ENCODE results near the gene WFDC8. TPM values are rescaled to one million over a fixed set of nuclear protein-coding genes. Genes with fewer than 3 reads are reported as not detected.
A peak's percentile ranks its signal among the peaks of the same experiment; 100 is the strongest.

Gene WFDC8
- not detected in 2 replicates for total RNA-seq (ENCODE audit: low replicate concordance)

DNA sequence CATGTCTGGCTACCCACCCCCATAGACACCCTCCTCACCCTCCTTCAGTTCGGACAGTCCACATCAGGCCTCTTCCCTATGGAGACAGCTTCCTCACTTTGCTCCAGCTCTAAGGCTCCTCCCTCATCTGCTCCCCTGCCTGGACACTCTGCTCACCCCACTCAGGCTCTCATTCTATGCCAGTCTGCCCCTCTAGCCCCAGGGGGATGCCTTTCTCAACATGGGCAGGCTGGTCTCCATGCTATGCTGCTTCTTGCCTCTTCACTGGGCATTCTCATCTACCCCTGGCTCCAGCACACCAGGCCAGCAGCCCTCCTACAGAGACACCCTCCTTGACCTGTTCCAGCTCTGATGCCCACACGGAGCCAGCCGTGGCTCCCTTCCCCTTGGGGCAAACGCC is at the start of gene WFDC8:
Gene WFDC8, minus strand, starts transcription at position 101 of the 400 bp plus-strand sequence. Its CDS starts 37 bp downstream, at position 64.
- no peaks in the 10 kb centered on the region for H3K79me2 ChIP-seq (ENCODE audit: low read depth)
- peaks cover 18% of the 10 kb centered on the region for H3K4me1 Mint-ChIP-seq
- TF ChIP-seq, protein P1, sequence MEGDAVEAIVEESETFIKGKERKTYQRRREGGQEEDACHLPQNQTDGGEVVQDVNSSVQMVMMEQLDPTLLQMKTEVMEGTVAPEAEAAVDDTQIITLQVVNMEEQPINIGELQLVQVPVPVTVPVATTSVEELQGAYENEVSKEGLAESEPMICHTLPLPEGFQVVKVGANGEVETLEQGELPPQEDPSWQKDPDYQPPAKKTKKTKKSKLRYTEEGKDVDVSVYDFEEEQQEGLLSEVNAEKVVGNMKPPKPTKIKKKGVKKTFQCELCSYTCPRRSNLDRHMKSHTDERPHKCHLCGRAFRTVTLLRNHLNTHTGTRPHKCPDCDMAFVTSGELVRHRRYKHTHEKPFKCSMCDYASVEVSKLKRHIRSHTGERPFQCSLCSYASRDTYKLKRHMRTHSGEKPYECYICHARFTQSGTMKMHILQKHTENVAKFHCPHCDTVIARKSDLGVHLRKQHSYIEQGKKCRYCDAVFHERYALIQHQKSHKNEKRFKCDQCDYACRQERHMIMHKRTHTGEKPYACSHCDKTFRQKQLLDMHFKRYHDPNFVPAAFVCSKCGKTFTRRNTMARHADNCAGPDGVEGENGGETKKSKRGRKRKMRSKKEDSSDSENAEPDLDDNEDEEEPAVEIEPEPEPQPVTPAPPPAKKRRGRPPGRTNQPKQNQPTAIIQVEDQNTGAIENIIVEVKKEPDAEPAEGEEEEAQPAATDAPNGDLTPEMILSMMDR (IDR thresholded peaks at IDR 0.05), result no peak
- TF ChIP-seq EZH2 (IDR thresholded peaks at IDR 0.05) (no peak), EZH2phosphoT487 (IDR thresholded peaks at IDR 0.05) (no peak)
- H3K27me3 ChIP-seq, result no peaks in the 10 kb centered on the region
- peak within 1 kb of the TSS; percentile 68 for H3K4me2 ChIP-seq
- no peaks in the 10 kb centered on the region for H3K36me3 Mint-ChIP-seq
- H3K4me3 Mint-ChIP-seq, result no peak within 1 kb of the TSS
- H4K20me1 ChIP-seq (ENCODE audit: low read depth), result no peaks in the 10 kb centered on the region
- H3K36me3 ChIP-seq, result no peaks in the 10 kb centered on the region
- H3K4me3 ChIP-seq, result no peak within 1 kb of the TSS
- no peaks in the 10 kb centered on the region for H3K9me3 Mint-ChIP-seq
- no peak for DNase-seq (ENCODE audit: low spot score)
- peak within 1 kb of the TSS; percentile 52 for H2AFZ ChIP-seq (replicated peaks)
- H3K4me1 ChIP-seq, result peaks cover 57% of the 10 kb centered on the region
- no peaks in the 10 kb centered on the region for H3K9me3 ChIP-seq (ENCODE audit: low read depth)
- H3K27me3 Mint-ChIP-seq (ENCODE audit: insufficient read depth, low read depth), result peaks cover 9% of the 10 kb centered on the region
- peak within 1 kb of the TSS; percentile 75 for H3K27ac Mint-ChIP-seq
- no peak within 1 kb of the TSS for H3K9ac ChIP-seq
- H3K27ac ChIP-seq, result peak within 1 kb of the TSS; percentile 72
- peaks cover 26% of the 10 kb centered on the region for H3F3A ChIP-seq (ENCODE audit: low read depth)

DNA sequence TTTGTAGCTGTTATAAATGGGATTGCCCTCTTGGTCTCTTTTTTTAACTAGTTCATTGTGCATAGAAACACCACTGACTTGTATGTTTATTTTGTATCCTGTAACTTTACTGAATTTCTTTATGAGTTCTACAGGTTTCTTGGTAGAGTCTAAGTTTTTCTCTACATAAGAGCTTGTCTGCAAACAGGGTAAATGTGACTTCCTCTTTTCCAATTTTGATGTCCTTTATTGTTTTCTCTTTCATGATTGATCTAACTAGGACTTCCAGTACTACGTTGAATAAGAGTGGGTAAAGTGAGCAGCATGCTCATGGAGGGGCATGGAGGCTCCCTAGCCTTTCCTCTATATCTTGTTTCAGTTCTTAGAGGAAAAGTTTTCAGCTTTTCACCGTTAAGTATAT is 47.5 kb upstream of the WFDC8 start:
- Mint-ChIP-seq H3K4me3 (no peak overlapping the region), H3K27me3 (ENCODE audit: insufficient read depth, low read depth) (peaks cover 3% of the 10 kb centered on the region), H3K4me1 (no peaks in the 10 kb centered on the region), H3K9me3 (no peaks in the 10 kb centered on the region), H3K27ac (no peak overlapping the region), H3K36me3 (no peaks in the 10 kb centered on the region)
- Histone ChIP-seq H3K27ac (no peak overlapping the region), H3K9ac (no peak overlapping the region), H3K79me2 (ENCODE audit: low read depth) (no peaks in the 10 kb centered on the region), H3K4me3 (no peak overlapping the region), H3K4me2 (no peak overlapping the region), H3F3A (ENCODE audit: low read depth) (no peaks in the 10 kb centered on the region), H3K9me3 (ENCODE audit: low read depth) (no peaks in the 10 kb centered on the region), H3K36me3 (no peaks in the 10 kb centered on the region), H3K4me1 (no peaks in the 10 kb centered on the region), H4K20me1 (ENCODE audit: low read depth) (no peaks in the 10 kb centered on the region), H3K27me3 (no peaks in the 10 kb centered on the region), H2AFZ (replicated peaks) (no peak overlapping the region)
- TF ChIP-seq EZH2phosphoT487 (IDR thresholded peaks at IDR 0.05) (no peak), EZH2 (IDR thresholded peaks at IDR 0.05) (no peak)
- TF ChIP-seq, protein P1 (IDR thresholded peaks at IDR 0.05), result no peak
- no peak for DNase-seq (ENCODE audit: low spot score)

- H3K36me3 Mint-ChIP-seq, result no peaks in the 10 kb centered on the region
- H3K4me1 Mint-ChIP-seq, result no peaks in the 10 kb centered on the region
- no peaks in the 10 kb centered on the region for H3K79me2 ChIP-seq (ENCODE audit: low read depth)
- no peak for TF ChIP-seq EZH2phosphoT487 (IDR thresholded peaks at IDR 0.05)
- TF ChIP-seq, protein P1 (IDR thresholded peaks at IDR 0.05), result no peak
- no peak for TF ChIP-seq EZH2 (IDR thresholded peaks at IDR 0.05)
- no peak overlapping the region for H3K4me3 Mint-ChIP-seq
- H3K27me3 ChIP-seq, result no peaks in the 10 kb centered on the region
- no peak overlapping the region for H3K27ac ChIP-seq
- no peaks in the 10 kb centered on the region for H3K4me1 ChIP-seq
- H3K9ac ChIP-seq, result no peak overlapping the region
- H3K36me3 ChIP-seq, result no peaks in the 10 kb centered on the region
- no peak overlapping the region for H3K4me3 ChIP-seq
- no peaks in the 10 kb centered on the region for H3K9me3 Mint-ChIP-seq
- H3K9me3 ChIP-seq (ENCODE audit: low read depth), result no peaks in the 10 kb centered on the region
- H3K4me2 ChIP-seq, result no peak overlapping the region
- no peak overlapping the region for H2AFZ ChIP-seq (replicated peaks)
- no peaks in the 10 kb centered on the region for H3F3A ChIP-seq (ENCODE audit: low read depth)
- H4K20me1 ChIP-seq (ENCODE audit: low read depth), result no peaks in the 10 kb centered on the region
- H3K27ac Mint-ChIP-seq, result no peak overlapping the region
- DNase-seq (ENCODE audit: low spot score), result no peak
- peaks cover 2% of the 10 kb centered on the region for H3K27me3 Mint-ChIP-seq (ENCODE audit: insufficient read depth, low read depth)
Measured at GRCh38 chr20:45621593-45621992, 42.5 kb upstream of the WFDC8 start.
